Measurements from ENCODE around the gene ZFP36. TPM values are rescaled to one million over a fixed set of nuclear protein-coding genes. Genes with fewer than 3 reads are reported as not detected.

ZFP36 gene
- total RNA-seq, 2 donors from 2014 or later = 107 to 202 TPM

DNA sequence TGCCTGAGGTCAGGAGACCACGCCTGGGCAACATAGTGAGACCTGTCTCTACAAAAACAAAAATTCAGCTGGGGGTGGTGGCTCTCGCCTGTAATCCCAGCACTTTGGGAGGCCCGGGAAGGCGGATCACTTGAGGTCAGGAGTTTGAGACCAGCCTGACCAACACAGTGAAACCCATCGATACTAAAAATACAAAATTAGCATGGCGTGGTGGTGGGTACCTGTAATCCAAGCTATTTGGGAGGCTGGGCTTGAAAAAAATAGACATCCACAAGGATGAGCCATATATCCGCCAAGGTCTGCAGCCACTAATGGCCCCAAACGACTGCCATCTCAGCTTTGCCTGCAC lies 26.0 kb downstream of the ZFP36 start:
- peaks cover 35% of the 10 kb centered on the region for H3K36me3 ChIP-seq
- no peak for DNase-seq (ENCODE audit: low spot score)
- H3K27ac ChIP-seq = no peak overlapping the region
- TF ChIP-seq CTCF (IDR thresholded peaks at IDR 0.05) = no peak
- peaks cover 0 to 59% of the 10 kb centered on the region in 2 donors for H3K4me1 ChIP-seq
- H3K4me3 ChIP-seq = no peak overlapping the region
- no peaks in the 10 kb centered on the region for H3K27me3 ChIP-seq
- no peaks in the 10 kb centered on the region for H3K9me3 ChIP-seq

DNA sequence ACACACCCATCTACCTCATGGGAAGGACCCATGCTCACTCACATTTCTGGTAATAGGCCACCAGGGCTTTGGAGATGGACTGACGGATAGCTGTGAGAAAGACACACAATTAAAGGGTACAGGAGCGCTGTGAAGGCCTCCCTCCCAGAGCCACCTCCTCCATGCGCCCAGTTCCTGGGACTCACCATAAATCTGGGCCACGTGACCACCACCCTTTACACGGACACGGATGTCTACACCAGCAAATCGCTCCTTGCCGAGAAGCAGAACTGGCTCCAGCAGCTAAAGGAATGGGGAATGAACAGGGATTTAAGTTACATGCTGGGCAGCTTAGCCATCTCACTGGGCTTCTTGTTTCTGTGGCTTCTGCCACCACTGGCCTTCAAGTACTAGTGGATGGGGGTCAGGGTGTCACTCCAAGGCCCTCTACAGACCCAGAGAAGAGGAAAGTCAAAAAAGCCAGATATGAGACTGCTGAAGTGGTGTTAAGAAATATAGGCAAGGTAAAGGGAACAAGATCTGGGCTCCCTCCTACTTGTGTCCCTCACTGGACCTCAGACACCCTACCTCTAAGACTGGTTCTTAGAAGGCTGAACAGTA lies 26.9 kb downstream of the ZFP36 start:
- no peak overlapping the region for H3K4me3 ChIP-seq
- DNase-seq (ENCODE audit: low spot score) = no peak
- H3K27ac ChIP-seq = no peak overlapping the region
- H3K4me1 ChIP-seq = peaks cover 0 to 49% of the 10 kb centered on the region in 2 donors
- no peaks in the 10 kb centered on the region for H3K27me3 ChIP-seq
- H3K9me3 ChIP-seq = no peaks in the 10 kb centered on the region
- TF ChIP-seq CTCF (IDR thresholded peaks at IDR 0.05) = no peak
- peaks cover 35% of the 10 kb centered on the region for H3K36me3 ChIP-seq

- H3K27ac ChIP-seq = peak overlapping the region in 1 of 2 donors; percentile 88
- H3K27me3 ChIP-seq = no peaks in the 10 kb centered on the region
- DNase-seq (ENCODE audit: low spot score) = no peak
- H3K4me3 ChIP-seq = peak overlapping the region; percentile 89 to 96
- peaks cover 0 to 41% of the 10 kb centered on the region in 2 donors for H3K4me1 ChIP-seq
- H3K9me3 ChIP-seq = no peaks in the 10 kb centered on the region
- H3K36me3 ChIP-seq = peaks cover 35% of the 10 kb centered on the region
- TF ChIP-seq CTCF (IDR thresholded peaks at IDR 0.05) = no peak
Measured at GRCh38 chr19:39434123-39435076, 27.8 kb downstream of the ZFP36 start.

- no peaks in the 10 kb centered on the region for H3K27me3 ChIP-seq
- TF ChIP-seq CTCF (IDR thresholded peaks at IDR 0.05) = no peak
- H3K27ac ChIP-seq = peak within 1 kb of the TSS; percentile 86 to 88
- peaks cover 0 to 36% of the 10 kb centered on the region in 2 donors for H3K4me1 ChIP-seq
- H3K9me3 ChIP-seq = no peaks in the 10 kb centered on the region
- H3K36me3 ChIP-seq = peaks cover 35% of the 10 kb centered on the region
- peak; percentile 97 for DNase-seq (ENCODE audit: low spot score)
- peak within 1 kb of the TSS; percentile 89 to 96 for H3K4me3 ChIP-seq
Measured at GRCh38 chr19:39435499-39436349, 29.1 kb downstream of the ZFP36 start, which contains the start of gene RPS16. Gene RPS16 (minus strand): TSS chr19:39435949. CDS start chr19:39435895, 54 bp downstream.

DNA sequence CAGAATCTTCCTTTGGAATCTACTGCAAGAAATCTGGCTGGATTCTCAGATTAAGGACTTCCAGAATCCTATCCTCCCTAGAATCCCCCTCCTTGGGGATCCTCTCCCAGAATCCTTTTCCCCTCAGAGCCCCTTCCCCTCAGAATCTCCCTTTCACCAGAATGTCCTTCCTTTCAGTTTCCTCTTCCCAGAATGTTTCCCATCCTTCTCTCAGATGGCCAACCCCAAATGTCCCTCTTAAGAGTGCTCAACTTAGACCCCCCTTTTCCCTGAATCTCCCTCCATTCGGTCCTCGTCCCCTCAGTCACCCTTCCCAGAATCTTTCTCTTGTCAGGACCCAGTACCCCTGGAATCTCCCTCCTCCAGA lies 29.7 kb downstream of the ZFP36 start:
- Histone ChIP-seq H3K36me3 (peaks cover 35% of the 10 kb centered on the region), H3K27ac (peak overlapping the region; percentile 86 to 88), H3K27me3 (no peaks in the 10 kb centered on the region), H3K4me1 (peaks cover 0 to 30% of the 10 kb centered on the region in 2 donors), H3K4me3 (peak overlapping the region; percentile 32 to 89), H3K9me3 (no peaks in the 10 kb centered on the region)
- DNase-seq (ENCODE audit: low spot score) = no peak
- no peak for TF ChIP-seq CTCF (IDR thresholded peaks at IDR 0.05)

Measured in right atrium auricular region (tissue), 2 donors.